NCI-H1417 (cell line): Measurements from ENCODE around the gene PTCD3.

Experiments
- DNase-seq, 3 experiments: peaks; one replicate each; lab custom pipeline; 2025; lab: John Stamatoyannopoulos, UW

Gene PTCD3

DNA sequence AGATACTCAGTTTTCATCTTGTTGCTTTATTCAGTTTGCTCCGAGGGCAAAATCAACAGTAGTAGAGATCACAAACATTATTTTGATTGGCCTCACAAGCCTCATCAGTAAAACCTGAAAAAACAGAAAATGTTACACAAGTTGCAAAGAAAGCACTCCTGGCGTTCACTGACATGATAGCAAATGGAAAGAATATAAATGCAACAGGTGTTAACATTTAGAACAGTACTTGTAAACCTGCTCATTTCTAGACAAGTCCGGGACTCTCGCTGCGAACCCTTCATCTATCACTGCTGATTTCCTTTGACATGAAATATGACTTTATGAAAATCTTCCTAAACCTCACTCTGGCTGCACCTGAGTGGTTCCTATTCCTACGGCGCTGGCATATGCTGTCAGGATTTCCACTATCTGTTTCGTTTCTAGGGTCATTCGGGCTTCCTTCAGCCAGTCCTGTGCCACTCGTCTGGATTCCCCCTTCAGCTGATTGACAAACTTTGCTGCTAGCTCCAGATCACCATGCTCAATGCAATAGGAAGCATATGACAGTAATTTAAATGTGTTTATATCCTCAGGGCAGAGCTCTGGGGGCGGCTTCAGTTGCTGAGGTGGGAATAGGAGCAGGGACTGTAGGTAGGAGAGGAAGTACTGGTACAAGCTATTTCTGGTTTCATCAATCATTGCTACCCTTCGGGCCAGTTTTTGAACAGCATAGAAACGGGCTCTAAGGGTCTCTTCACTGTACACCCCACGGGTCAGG lies 38.1 kb downstream of the PTCD3 start:
- no peak for DNase-seq

DNA sequence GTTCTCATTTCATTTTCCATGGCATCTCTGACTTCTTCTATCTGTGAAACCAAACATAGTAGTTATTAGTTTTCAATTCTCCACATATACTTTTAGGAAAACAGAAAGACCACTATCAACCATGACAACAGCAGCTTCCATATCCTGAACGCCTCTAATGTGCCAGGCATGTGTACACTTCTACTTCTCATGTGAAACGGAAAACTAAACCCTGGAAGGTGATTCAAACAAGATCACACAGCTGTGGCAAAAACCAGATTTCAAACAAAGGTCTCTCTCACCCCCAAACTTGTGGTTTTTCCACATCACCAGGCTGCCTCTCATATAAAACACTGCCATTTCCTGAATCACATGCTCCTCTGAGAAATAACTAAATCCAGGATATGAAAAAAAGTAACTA lies 41.8 kb downstream of the PTCD3 start:
- no peak for DNase-seq

DNA sequence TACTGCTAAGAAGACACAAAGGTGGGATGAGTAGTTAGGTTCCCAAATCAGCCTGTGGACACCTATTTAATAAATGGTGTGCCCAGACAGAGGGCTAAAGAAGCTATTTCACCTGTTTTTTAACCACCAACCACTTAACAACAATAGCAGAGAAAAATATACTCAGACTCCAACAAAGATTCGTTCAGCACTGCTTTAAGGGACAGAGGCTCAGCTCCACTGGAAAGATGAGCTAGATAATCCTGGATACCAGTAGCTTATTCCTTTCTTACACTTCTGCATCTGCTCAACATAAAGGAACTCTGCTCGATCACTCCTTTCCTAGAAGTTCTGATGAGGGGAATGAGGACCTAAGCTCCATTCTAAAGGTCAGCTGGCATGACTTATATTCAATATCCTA lies 44.5 kb downstream of the PTCD3 start:
- no peak for DNase-seq

DNA sequence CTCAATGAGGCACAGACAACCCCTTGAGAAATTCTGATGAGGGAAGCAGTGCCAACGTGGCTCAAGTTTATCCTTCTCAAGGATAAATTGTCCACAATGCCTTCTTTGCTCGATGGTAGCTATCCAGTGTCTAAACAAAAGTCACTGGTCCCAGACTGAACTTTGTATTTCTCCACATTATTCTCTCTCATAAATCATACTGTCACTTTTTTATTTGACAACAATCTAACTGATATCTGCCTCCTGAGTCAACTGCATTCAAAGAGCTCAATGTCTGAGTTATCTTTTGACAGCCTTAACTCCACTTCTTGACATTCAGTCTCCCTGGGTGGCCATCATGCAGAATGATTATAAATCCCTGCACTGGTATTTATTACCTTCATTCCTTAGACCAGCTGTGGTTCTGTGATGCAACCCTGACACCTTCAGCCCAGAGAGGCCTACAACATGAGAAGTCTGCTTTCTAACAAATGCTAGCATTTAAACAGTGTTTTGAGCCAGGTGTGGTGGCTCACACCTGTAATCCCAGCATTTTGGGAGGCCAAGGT lies 51.0 kb downstream of the PTCD3 start:
- no peak for DNase-seq

DNA sequence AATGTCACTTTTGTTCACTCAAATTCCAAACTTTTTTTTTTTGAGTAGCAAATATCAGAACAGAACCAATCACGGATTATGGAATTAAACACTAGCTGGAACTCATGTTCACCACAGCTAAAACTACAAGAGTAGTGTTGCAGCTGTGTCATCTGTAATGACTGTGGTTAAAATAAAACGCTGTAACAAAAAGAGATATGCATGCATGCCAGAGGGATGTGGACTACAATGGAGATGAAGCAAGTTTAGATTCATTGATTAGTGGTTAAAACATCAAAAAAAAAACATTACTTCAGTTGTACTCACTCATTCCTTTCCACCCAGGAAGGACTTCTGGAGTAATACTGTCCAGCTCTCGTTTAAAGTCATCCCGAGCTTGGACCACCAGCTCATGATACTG lies 52.3 kb downstream of the PTCD3 start:
- DNase-seq: no peak

GRCh38 chr2:86160156-86160952 lies 54.3 kb downstream of the PTCD3 start:
- DNase-seq: no peak

GRCh38 chr2:86170449-86170848 lies 64.4 kb downstream of the PTCD3 start:
- no peak for DNase-seq

GRCh38 chr2:86171295-86171694 lies 65.3 kb downstream of the PTCD3 start:
- DNase-seq: peak in 1 of 3 experiments; percentile 36

- DNase-seq: no peak
Observed at GRCh38 chr2:86172610-86173009, 66.6 kb downstream of the PTCD3 start.

DNA sequence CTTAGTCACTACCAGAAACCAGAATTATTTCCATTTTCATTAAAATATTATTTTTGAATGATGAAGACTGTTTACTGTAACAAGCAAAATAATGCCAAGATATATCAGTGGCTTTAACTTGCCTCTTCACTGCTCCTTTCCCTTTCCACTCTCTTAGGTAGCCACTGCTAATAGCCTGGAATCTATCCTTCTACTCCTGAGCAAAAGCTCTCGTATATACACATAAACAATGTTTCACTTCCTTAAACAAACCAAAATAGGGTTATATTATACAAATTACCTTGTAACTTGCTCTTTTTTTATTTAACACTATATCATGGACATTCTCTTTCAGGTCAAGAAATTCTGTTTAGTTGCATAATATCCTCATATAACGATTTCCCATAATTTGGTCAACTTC lies 68.4 kb downstream of the PTCD3 start:
- no peak for DNase-seq

DNA sequence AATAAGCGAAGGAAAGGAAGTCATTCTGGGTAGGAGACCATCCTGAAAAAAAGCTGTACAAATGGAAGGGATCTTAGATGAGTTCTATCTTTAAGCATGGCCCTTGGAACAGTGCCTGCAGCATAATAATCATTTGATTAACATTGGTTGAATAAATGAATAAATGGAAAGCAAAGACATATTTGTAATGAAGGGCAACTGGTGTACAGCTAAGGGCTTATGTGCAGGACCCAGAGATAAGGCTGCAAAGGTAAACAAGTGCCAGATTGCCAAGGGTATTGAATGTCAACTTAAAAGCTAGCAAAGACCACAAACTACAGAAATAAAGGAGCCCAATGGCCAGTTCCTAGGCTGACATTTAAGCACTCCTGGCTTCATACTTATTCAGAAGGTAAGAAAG lies 69.8 kb downstream of the PTCD3 start:
- DNase-seq: no peak

- DNase-seq: no peak
Observed at GRCh38 chr2:86176597-86176996, 70.6 kb downstream of the PTCD3 start.

GRCh38 chr2:86185517-86186212 lies 79.6 kb downstream of the PTCD3 start:
- DNase-seq: no peak

- no peak for DNase-seq
Observed at GRCh38 chr2:86186431-86186830, 80.4 kb downstream of the PTCD3 start.

GRCh38 chr2:86189782-86190416 lies 83.9 kb downstream of the PTCD3 start:
- DNase-seq: no peak
